ENCODE data around the gene PRR7. TPM values are rescaled to one million over a fixed set of nuclear protein-coding genes. Genes with fewer than 3 reads are reported as not detected.

The PRR7 gene
- total and polyA plus RNA-seq, 2 of the 4 experiments (the other 2 are of a cell fraction) = 1.1 to 10.1 TPM

DNA sequence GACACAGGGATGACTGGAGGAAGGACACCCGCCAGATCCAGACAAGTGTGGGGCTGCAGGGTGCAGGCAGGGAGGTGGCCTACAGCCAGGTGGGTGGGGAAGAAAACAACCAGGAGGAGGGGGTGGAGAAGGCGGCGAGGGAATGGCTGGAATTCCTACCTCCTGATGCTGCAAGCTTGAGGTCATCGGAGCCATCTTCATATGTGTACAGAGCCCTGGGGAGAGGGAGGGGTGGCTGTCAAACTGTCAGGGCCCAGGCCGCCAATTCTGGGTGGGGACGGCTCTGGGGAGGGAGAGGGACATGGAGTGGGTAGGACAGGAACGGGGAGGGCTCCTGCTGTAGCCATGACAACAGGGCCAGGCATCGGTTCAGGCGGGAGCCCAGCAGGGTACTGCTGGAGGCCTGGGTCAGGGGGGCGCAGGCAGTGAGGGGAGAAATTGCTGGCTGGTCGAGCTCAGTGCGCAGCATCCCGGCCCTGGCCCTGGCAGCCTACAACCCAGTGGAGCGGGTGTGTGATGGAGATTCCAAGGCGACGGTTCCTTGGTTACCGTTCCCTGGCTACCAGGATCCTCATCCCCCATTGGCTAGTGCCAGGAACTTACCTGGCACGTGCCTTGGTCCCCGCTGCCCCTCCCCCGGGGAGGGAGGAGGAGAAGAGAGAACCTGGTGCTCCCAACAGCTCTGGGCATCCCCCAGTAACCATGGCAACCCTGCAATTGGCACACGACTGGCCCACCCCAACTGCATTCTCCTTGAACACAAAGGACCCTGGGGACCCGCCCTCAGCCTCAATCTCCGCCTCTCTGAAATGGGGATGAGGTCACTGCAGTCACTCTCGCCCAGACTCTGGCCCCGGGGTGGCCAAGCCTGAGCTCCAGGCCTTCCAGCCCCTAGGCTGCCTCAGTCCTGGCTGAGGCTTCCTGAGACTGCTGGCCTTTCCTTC lies 22.3 kb downstream of the PRR7 start (continued):
- TF ChIP-seq, protein P1, sequence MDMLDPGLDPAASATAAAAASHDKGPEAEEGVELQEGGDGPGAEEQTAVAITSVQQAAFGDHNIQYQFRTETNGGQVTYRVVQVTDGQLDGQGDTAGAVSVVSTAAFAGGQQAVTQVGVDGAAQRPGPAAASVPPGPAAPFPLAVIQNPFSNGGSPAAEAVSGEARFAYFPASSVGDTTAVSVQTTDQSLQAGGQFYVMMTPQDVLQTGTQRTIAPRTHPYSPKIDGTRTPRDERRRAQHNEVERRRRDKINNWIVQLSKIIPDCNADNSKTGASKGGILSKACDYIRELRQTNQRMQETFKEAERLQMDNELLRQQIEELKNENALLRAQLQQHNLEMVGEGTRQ (IDR thresholded peaks at IDR 0.05; ENCODE audit: low read depth, low read length) = no peak

All from IMR-90 (cell line).